H1 (cell line): ENCODE results near the gene PKP3. TPM values are rescaled to one million over a fixed set of nuclear protein-coding genes. Genes with fewer than 3 reads are reported as not detected.

Experiments
- CTCF ChIA-PET: fragments of 300-600 bp; sonication (Branson Sonifier 250); formaldehyde crosslinking; loops from one replicate; lab custom pipeline; 2021; ENCODE audit not compliant: partially characterized antibody; lab: Charles Lee
- POLR2A ChIA-PET: fragments of 300-600 bp; sonication (Branson Sonifier 250); formaldehyde crosslinking; loops from one replicate; lab custom pipeline; 2021; ENCODE audit warnings: inconsistent platforms; ENCODE audit not compliant: partially characterized antibody; lab: Charles Lee
- DNase-seq, 2 experiments: peaks; one replicate each; pipeline versions ENCODE4 v3.0.0 to v3.0.0-alpha.2; 2010 to 2022; ENCODE audit warnings: low spot score in 2 of 2, low read depth in 1 of 2, mixed read lengths in 1 of 2
- FAIRE-seq: peaks from 2 replicates; lab custom pipeline; 2011; peaks lifted over from hg19 to GRCh38; lab: Jason Lieb, UNC
- H2AFZ ChIP-seq: 2 replicates; pipeline ENCODE4 v1.8.1; 2012; ENCODE audit warnings: low read length, inconsistent platforms
- H2AK5ac ChIP-seq: 2 replicates; pipeline ENCODE4 v1.6.1; 2013; ENCODE audit warnings: low read depth, low read length
- H2BK120ac ChIP-seq: replicated peaks from 2 replicates; pipeline ENCODE3; 2013; ENCODE audit warnings: low read depth, low read length, inconsistent platforms
- H2BK12ac ChIP-seq: 2 replicates; pipeline ENCODE4 v1.6.1; 2013; ENCODE audit warnings: low read depth, low read length
- H2BK15ac ChIP-seq: 2 replicates; pipeline ENCODE4 v1.6.1; 2013; ENCODE audit warnings: low read length
- H2BK20ac ChIP-seq: 2 replicates; pipeline ENCODE4 v1.6.1; 2013; ENCODE audit warnings: low read length
- H2BK5ac ChIP-seq: 2 replicates; pipeline ENCODE4 v1.6.1; 2013; ENCODE audit warnings: low read depth, low read length
- H3K14ac ChIP-seq: 2 replicates; pipeline ENCODE4 v1.6.1; 2013; ENCODE audit warnings: inconsistent platforms; ENCODE audit not compliant: insufficient read length
- H3K18ac ChIP-seq: 2 replicates; pipeline ENCODE4 v1.6.1; 2013; ENCODE audit warnings: low read length; ENCODE audit errors: extremely low read depth
- H3K23ac ChIP-seq: 2 replicates; pipeline ENCODE4 v1.6.1; 2013; ENCODE audit warnings: inconsistent platforms; ENCODE audit not compliant: insufficient read length
- H3K23me2 ChIP-seq: 2 replicates; pipeline ENCODE4 v1.6.1; 2013; ENCODE audit warnings: low read depth, low read length
- H3K27ac ChIP-seq: 2 replicates; pipeline ENCODE4 v1.6.1; 2011; ENCODE audit warnings: low read depth, low read length, inconsistent platforms
- H3K27me3 ChIP-seq, 4 experiments: replicated peaks in 1 of 4; 1 replicate in 1 of 4; 2 replicates in 3 of 4; pipeline versions ENCODE4 v1.6.1 to v1.8.1; 2011 to 2013; ENCODE audit warnings: low read length in 3 of 4, mild to moderate bottlenecking in 3 of 4, inconsistent platforms in 2 of 4, mixed read lengths in 2 of 4, moderate library complexity in 1 of 4; ENCODE audit not compliant: control insufficient read depth in 3 of 4, insufficient read depth in 3 of 4; ENCODE audit errors: extremely low read depth in 1 of 4
- H3K36me3 ChIP-seq, 4 experiments: 2 replicates each; pipeline versions ENCODE4 v1.6.1 to v1.8.1; 2011 to 2013; ENCODE audit warnings: mild to moderate bottlenecking in 4 of 4, low read length in 3 of 4, moderate library complexity in 2 of 4, control low read depth in 1 of 4, inconsistent platforms in 1 of 4; ENCODE audit not compliant: insufficient read depth in 4 of 4, control insufficient read depth in 2 of 4
- H3K4ac ChIP-seq: replicated peaks from 2 replicates; pipeline ENCODE3; 2013; ENCODE audit warnings: low read length, low read depth, mixed read lengths, inconsistent platforms; ENCODE audit not compliant: insufficient read length
- H3K4me1 ChIP-seq, 4 experiments: replicated peaks in 1 of 4; 1 replicate in 1 of 4; 2 replicates in 3 of 4; pipeline versions ENCODE4 v1.6.1 to v1.8.1; 2011 to 2013; ENCODE audit warnings: low read length in 3 of 4, inconsistent platforms in 2 of 4, mixed read lengths in 1 of 4; ENCODE audit not compliant: insufficient read depth in 4 of 4, control insufficient read depth in 3 of 4
- H3K4me2 ChIP-seq, 2 experiments: 2 replicates each; pipeline versions ENCODE4 v1.6.1 to v1.8.1; 2011 to 2013; ENCODE audit warnings: low read depth in 2 of 2, low read length in 2 of 2, control low read depth in 1 of 2, inconsistent platforms in 1 of 2, mild to moderate bottlenecking in 1 of 2; ENCODE audit not compliant: insufficient read depth in 1 of 2
- H3K4me3 ChIP-seq, 4 experiments: fragments of 200-600, 300-600 bp in 1 of 4; sonication (generic), shearing (Covaris generic), sonication (Bioruptor Twin) in 1 of 4; 2 replicates each; pipeline versions ENCODE4 v1.5.1 to v1.8.1; 2011 to 2016; ENCODE audit warnings: low read length in 4 of 4, low read depth in 3 of 4, control low read depth in 2 of 4, inconsistent platforms in 2 of 4, mild to moderate bottlenecking in 2 of 4, mixed read lengths in 1 of 4, moderate library complexity in 1 of 4; ENCODE audit not compliant: insufficient read depth in 2 of 4; ENCODE audit errors: extremely low read depth in 1 of 4
- H3K56ac ChIP-seq: replicated peaks from 2 replicates; pipeline ENCODE3; 2013; ENCODE audit warnings: low read depth, mild to moderate bottlenecking, mixed read lengths, low read length, inconsistent platforms; ENCODE audit not compliant: insufficient read length
- H3K79me1 ChIP-seq: 2 replicates; pipeline ENCODE4 v1.6.1; 2013; ENCODE audit warnings: low read depth, low read length, control low read depth
- H3K79me2 ChIP-seq, 2 experiments: 2 replicates each; pipeline versions ENCODE4 v1.6.1 to v1.8.1; 2012 to 2013; ENCODE audit warnings: low read length in 2 of 2, mild to moderate bottlenecking in 2 of 2, inconsistent platforms in 1 of 2; ENCODE audit not compliant: insufficient read depth in 2 of 2, control insufficient read depth in 1 of 2
- H3K9ac ChIP-seq, 4 experiments: replicated peaks in 1 of 4; 1 replicate in 1 of 4; 2 replicates in 3 of 4; pipeline versions ENCODE4 v1.6.1 to v1.8.1; 2011 to 2013; ENCODE audit warnings: low read depth in 3 of 4, low read length in 3 of 4, control low read depth in 2 of 4, mild to moderate bottlenecking in 2 of 4, moderate library complexity in 2 of 4, inconsistent platforms in 1 of 4; ENCODE audit errors: extremely low read depth in 1 of 4
- H3K9me3 ChIP-seq, 2 experiments: 2 replicates each; pipeline versions ENCODE4 v1.6.1 to v1.8.1; 2012 to 2013; ENCODE audit warnings: mild to moderate bottlenecking in 2 of 2, moderate library complexity in 2 of 2, control low read depth in 1 of 2, inconsistent platforms in 1 of 2, low read depth in 1 of 2, low read length in 1 of 2, mixed read lengths in 1 of 2; ENCODE audit not compliant: insufficient read depth in 2 of 2
- H4K20me1 ChIP-seq, 2 experiments: replicated peaks in 1 of 2; 2 replicates each; pipeline versions ENCODE3 to v1.8.1; 2011 to 2013; ENCODE audit warnings: inconsistent platforms in 2 of 2, low read length in 2 of 2, mild to moderate bottlenecking in 1 of 2; ENCODE audit not compliant: insufficient read depth in 2 of 2, control insufficient read depth in 1 of 2
- H4K5ac ChIP-seq: 2 replicates; pipeline ENCODE4 v1.6.1; 2013; ENCODE audit warnings: low read length, low read depth, mixed read lengths, inconsistent platforms; ENCODE audit not compliant: insufficient read length
- H4K8ac ChIP-seq: 2 replicates; pipeline ENCODE4 v1.8.0; 2013; ENCODE audit warnings: mild to moderate bottlenecking, moderate library complexity, low read length, inconsistent platforms; ENCODE audit not compliant: insufficient read depth; ENCODE audit errors: extremely low read depth
- H4K91ac ChIP-seq: replicated peaks from 2 replicates; pipeline ENCODE3; 2013; ENCODE audit warnings: low read length, mixed read lengths, inconsistent platforms; ENCODE audit not compliant: insufficient read length
- BRCA1 ChIP-seq: IDR thresholded peaks from 2 replicates; pipeline ENCODE4 v1.6.1; 2012; ENCODE audit warnings: low read depth, low read length, improper control_type of control experiment
- CBX5 ChIP-seq: fragments of 300-800, 300-1000 bp; sonication (generic); IDR thresholded peaks from 2 replicates; pipeline ENCODE4 v1.7.1; 2016; ENCODE audit warnings: antibody characterized with exemption, low read length, low read depth
- CHD2 ChIP-seq: IDR thresholded peaks from 2 replicates; pipeline ENCODE4 v1.6.1; 2012; ENCODE audit warnings: low read length, improper control_type of control experiment
- EP300 ChIP-seq, 2 experiments: IDR thresholded peaks; 1 replicate in 1 of 2; 2 replicates in 1 of 2; pipeline ENCODE4 v1.6.1; 2011 to 2012; ENCODE audit warnings: low read depth in 2 of 2, low read length in 2 of 2, mild to moderate bottlenecking in 2 of 2, borderline replicate concordance in 1 of 2, inconsistent platforms in 1 of 2, moderate library complexity in 1 of 2
- JUND ChIP-seq: IDR thresholded peaks from 2 replicates; pipeline ENCODE4 v1.6.1; 2011; ENCODE audit warnings: mild to moderate bottlenecking, improper control_type of control experiment, low read length
- KDM1A ChIP-seq: fragments of 200-600, 300-600 bp; sonication (generic); IDR thresholded peaks from 2 replicates; pipeline ENCODE4 v1.7.1; 2016; ENCODE audit warnings: mild to moderate bottlenecking, low read length, borderline replicate concordance
- MAFK ChIP-seq: IDR thresholded peaks from 2 replicates; pipeline ENCODE4 v1.6.1; 2012; ENCODE audit warnings: low read depth, mild to moderate bottlenecking, improper control_type of control experiment, low read length
- POLR2A ChIP-seq, 2 experiments: IDR thresholded peaks; 1 replicate in 1 of 2; 2 replicates in 1 of 2; pipeline ENCODE4 v1.6.1; 2011; ENCODE audit warnings: low read depth in 2 of 2, low read length in 2 of 2, mild to moderate bottlenecking in 2 of 2; ENCODE audit errors: control extremely low read depth in 1 of 2
- POLR2AphosphoS5 ChIP-seq: IDR thresholded peaks from 2 replicates; pipeline ENCODE4 v1.6.1; 2011; ENCODE audit warnings: low read depth, low read length
- RFX5 ChIP-seq: IDR thresholded peaks from 2 replicates; pipeline ENCODE4 v1.6.1; 2011; ENCODE audit warnings: low read depth, low read length, improper control_type of control experiment, borderline replicate concordance
- SIN3A ChIP-seq, 2 experiments: IDR thresholded peaks in 1 of 2; conservative IDR thresholded peaks in 1 of 2; 2 replicates each; pipeline ENCODE4 v1.6.1; 2011 to 2012; ENCODE audit warnings: low read length in 2 of 2, improper control_type of control experiment in 1 of 2, low read depth in 1 of 2, mild to moderate bottlenecking in 1 of 2
- SRF ChIP-seq: IDR thresholded peaks from 2 replicates; pipeline ENCODE4 v1.6.1; 2011; ENCODE audit warnings: mild to moderate bottlenecking, low read depth, low read length, moderate library complexity
- SUZ12 ChIP-seq: fragments of 200-600 bp; sonication (generic); IDR thresholded peaks from 2 replicates; pipeline ENCODE4 v1.6.1; 2012; ENCODE audit warnings: mild to moderate bottlenecking, inconsistent platforms, low read length, moderate library complexity, mixed read lengths
- TAF1 ChIP-seq: IDR thresholded peaks from 2 replicates; pipeline ENCODE4 v1.6.1; 2011; ENCODE audit warnings: mild to moderate bottlenecking, low read depth, low read length
- ZNF274 ChIP-seq: IDR thresholded peaks from 2 replicates; pipeline ENCODE4 v1.7.0; 2012; ENCODE audit warnings: low read length, borderline replicate concordance; ENCODE audit errors: extremely low read depth
- WGBS, 2 experiments: shearing (Covaris generic) in 1 of 2; methylation state at CpG; one replicate each; pipeline versions ENCODE4 v1.1.6 to v1.1.7; 2013 to 2015; ENCODE audit warnings: low lambda C conversion rate in 2 of 2, mixed read lengths in 2 of 2, inconsistent platforms in 1 of 2, low coverage in 1 of 2, missing lambda C conversion rate in 1 of 2; ENCODE audit not compliant: insufficient replicate concordance in 2 of 2, insufficient coverage in 1 of 2, insufficient read length in 1 of 2; ENCODE audit errors: extremely low coverage in 1 of 2, missing lambda C conversion rate in 1 of 2; 5-methylcytosine and 5-hydroxymethylcytosine counted together
- polyA plus RNA-seq, 7 experiments: library from polyadenylated mRNA; depleted of rRNA in 3 of 7; stranded (reverse) in 5 of 7; unstranded in 2 of 7; fragments of >200 nt in 5 of 7; fragments of 200-250 nt in 2 of 7; gene quantifications; 1 replicate in 5 of 7; 2 replicates in 1 of 7; 4 replicates in 1 of 7; pipeline versions ENCODE4 v1.2.1 to v1.2.3, GENCODE V29; 2011 to 2013; ENCODE audit warnings: missing spikeins in 2 of 7, mixed read lengths in 2 of 7
- total RNA-seq: library from RNA; stranded (reverse); fragmentation: NEBNext Ultra II Directional; extraction: Animal tissue kit (Norgen Biotek cat#: 25700); gene quantifications from 2 replicates; pipeline ENCODE4 v1.2.1, GENCODE V29; 2021

The PKP3 gene
- total and polyA plus RNA-seq, 2 of the 8 experiments (the other 6 are each of a cell fraction or from before 2014, with no cell fraction given), result 16.7 to 28.7 TPM

DNA sequence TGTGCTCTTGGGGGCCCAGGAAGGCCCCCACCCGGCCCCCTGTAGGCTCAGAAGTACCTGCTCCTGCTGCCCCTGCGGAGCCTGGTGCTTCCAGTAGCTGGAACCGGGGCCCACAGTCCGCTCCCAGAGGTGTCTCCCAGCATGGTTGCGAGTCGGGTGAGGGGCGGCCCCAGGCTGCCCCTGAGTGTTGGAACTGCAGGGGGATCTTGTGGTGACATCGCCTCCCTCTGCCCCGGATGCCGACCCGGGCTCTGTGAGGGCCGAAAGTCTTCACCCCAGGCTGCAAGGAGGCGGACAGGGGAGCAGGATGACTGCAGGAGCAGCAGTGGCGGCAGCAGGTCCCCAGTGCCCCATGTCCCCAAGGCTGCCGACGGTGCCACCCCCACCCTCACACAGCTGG is 9.5 kb upstream of the PKP3 start:
- no peak overlapping the region for H3K4ac ChIP-seq
- H3K14ac ChIP-seq, result no peak overlapping the region
- H2BK120ac ChIP-seq, result no peak overlapping the region
- POLR2A ChIA-PET, result interaction anchor here (2.8 to 3.4 kb wide), 3 partner anchors 8 to 17 kb away, joined by 16 to 20 read pairs (median 19); partner anchors contain the start of genes B4GALNT4 and PKP3
- H2BK5ac ChIP-seq, result no peak overlapping the region
- H4K5ac ChIP-seq, result no peak overlapping the region
- H3K9ac ChIP-seq, result no peak overlapping the region
- FAIRE-seq, result no peak
- peaks cover 15 to 17% of the 10 kb centered on the region in 2 experiments for H3K9me3 ChIP-seq
- H3K27me3 ChIP-seq, result no peaks in the 10 kb centered on the region
- H4K8ac ChIP-seq, result no peak overlapping the region
- H3K56ac ChIP-seq, result no peak overlapping the region
- no peak overlapping the region for H2BK12ac ChIP-seq
- no peaks in the 10 kb centered on the region for H3K4me1 ChIP-seq
- no peak overlapping the region for H2AK5ac ChIP-seq
- no peak for DNase-seq
- no peak overlapping the region for H2AFZ ChIP-seq
- no peak overlapping the region for H3K4me3 ChIP-seq
- no peaks in the 10 kb centered on the region for H3K23me2 ChIP-seq
- 92% methylated on average over 16 of the region's 16 CpGs; no CpG with 5 or more reads in 1 of the 2 experiments for WGBS, 2 experiments
- CTCF ChIA-PET, result interaction anchor here (1.0 to 2.3 kb wide), 2 partner anchors 20 to 64 kb away, joined by 3 to 11 read pairs; no protein-coding TSS in a partner anchor
- no peak overlapping the region for H3K18ac ChIP-seq
- no peaks in the 10 kb centered on the region for H4K20me1 ChIP-seq
- no peaks in the 10 kb centered on the region for H3K79me2 ChIP-seq
- H2BK20ac ChIP-seq, result no peak overlapping the region
- H3K36me3 ChIP-seq, result peaks cover 0 to 19% (median 5%) of the 10 kb centered on the region in 4 experiments; a peak in 4 of 8 replicates
- no peak overlapping the region for H3K27ac ChIP-seq
- H3K23ac ChIP-seq, result no peak overlapping the region
- H3K79me1 ChIP-seq, result no peaks in the 10 kb centered on the region
- no peak overlapping the region for H2BK15ac ChIP-seq
- no peak overlapping the region for H3K4me2 ChIP-seq
- no peak overlapping the region for H4K91ac ChIP-seq
- TF ChIP-seq JUND (no peak), BRCA1 (no peak), POLR2A (IDR thresholded peaks at IDR 0.05; ENCODE audit: control extremely low read depth in 1 of 2, low read depth in 2 of 2, low read length in 2 of 2) (no peak), RFX5 (no peak), SRF (no peak), TAF1 (no peak), ZNF274 (no peak), EP300 (IDR thresholded peaks at IDR 0.05; ENCODE audit: borderline replicate concordance in 1 of 2, low read depth in 2 of 2, low read length in 2 of 2) (no peak), SIN3A (conservative IDR thresholded peaks at IDR 0.05 in 1 of 2, IDR thresholded peaks at IDR 0.05 in 1 of 2; ENCODE audit: low read depth in 1 of 2, low read length in 2 of 2) (no peak), CBX5 (no peak), KDM1A (no peak), SUZ12 (no peak), MAFK (no peak), CHD2 (no peak), POLR2AphosphoS5 (no peak)
